CMK (cell line): ENCODE results near the gene ATP10A.

ENCODE experiments used
- DNase-seq: peaks from one replicate; pipeline ENCODE4 v3.0.0-alpha.2; 2010; ENCODE audit warnings: low read depth

ATP10A gene

DNA sequence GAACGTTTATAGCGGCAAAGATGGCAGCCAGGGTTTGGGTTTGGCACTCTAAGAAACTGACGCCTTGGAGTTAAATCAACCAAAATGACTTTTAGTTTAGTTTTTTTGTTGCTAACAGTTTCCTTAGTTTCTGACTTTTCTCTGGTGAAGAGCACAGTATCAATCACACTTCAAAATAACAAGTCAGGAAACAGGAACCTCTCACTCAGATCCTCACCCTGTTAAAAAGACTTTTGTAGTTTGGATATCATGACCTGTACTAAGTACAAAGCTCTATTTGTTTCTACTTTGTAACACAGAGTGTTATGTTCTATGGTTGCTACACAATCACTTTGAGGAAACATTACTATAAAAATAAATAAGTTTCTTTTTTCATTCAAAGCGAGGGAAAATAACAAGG is 51.1 kb downstream of the ATP10A start:
- no peak for DNase-seq

DNA sequence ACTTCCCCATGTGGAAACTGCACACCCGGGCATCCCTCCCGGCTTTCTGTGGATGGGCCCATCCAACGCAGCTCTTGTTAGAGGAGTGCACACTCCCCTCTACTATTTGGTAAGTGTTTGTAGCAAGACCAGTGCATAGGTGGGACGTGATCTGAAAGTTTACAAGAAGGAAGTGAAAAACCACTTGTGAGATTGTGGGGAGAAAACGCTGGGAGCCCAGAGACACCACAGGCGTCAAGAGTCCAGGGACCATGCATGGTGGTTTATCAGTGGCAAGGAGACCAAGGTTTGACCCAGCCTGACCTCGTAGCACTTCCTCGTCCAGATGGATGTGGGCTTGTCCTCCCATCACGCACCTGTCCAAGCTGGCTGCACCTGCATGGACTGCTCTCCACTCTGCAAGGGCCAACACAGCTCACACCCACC is 51.6 kb downstream of the ATP10A start:
- DNase-seq: no peak

DNA sequence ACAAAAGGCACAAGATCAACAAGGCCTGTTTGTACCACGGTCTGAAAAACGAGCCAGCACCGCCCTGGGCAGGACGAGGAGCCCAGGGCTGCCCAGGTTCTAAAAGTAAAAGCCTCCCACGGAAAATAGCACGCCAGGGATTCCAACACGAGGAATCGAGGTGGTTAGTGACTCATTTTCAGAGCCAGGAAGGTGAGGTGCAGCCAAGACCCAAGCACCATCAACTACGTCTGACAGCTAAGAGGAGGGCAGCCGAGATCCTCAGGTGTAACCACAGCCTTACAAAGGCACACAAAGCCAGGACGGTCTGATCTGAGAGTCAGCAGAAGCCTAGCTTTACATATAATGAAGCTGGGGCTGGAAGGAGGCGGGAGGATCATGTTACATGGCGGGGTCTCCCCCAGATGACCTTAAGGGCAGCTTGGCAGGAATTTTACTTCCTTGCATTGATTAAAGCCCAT is 52.5 kb downstream of the ATP10A start:
- no peak for DNase-seq

DNA sequence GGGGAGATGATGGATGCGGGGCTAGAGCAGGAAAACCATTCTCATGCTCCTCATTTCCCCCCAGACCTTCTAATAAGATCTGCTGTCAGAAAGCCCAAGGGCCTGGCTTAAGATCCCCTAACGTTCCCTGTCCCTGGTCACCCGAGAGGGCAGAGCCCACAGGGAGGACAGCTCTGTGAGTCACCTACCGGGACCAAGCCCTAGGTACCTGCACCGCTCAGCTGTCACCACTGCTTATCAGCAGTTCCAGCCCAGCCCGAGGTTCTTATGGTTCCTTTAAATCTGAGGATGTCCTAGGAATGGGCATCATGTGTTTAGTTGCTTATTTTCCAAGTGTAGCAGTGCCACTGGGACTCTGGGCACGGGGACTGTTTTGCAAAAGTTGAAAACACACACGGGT is 53.0 kb downstream of the ATP10A start:
- DNase-seq: no peak

DNA sequence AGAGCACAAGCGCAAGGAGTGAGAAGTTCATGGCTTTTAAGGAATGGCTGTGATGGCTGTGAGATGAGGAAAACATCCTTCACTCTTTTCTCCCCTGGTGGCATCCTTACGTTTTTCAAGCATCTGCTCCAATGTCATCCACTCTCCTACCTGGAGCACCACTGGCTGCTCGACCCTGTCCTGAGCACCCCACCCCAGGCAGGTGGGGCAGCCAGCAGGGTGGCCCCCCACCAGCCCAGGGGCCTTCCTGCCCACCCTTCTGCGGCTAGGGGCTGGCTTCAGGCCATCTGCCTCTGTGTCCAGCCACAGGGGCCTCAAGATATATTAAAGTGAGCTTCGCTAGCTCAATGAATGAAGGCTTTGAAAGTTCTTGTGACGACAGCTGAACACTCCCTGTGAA is 56.1 kb downstream of the ATP10A start:
- no peak for DNase-seq

DNA sequence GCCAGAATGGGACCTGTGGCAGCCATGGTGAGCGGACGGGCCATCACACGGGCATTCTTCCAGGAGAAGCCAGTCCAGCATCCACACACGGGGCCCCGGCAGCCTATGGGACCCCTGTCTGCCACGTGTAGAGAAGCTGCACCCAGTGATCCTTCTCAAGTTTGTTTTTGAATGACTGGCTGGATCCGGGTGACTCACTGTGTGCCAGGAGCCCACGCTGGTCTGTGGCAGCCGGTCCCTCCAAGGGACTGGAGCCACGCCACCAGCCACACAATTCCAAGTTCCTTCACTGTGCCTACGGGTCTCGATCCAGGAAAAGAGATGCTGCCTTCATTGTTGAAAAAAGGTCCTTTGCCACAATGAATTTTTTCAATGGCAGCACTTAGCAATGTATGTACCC is 58.1 kb downstream of the ATP10A start:
- no peak for DNase-seq

DNA sequence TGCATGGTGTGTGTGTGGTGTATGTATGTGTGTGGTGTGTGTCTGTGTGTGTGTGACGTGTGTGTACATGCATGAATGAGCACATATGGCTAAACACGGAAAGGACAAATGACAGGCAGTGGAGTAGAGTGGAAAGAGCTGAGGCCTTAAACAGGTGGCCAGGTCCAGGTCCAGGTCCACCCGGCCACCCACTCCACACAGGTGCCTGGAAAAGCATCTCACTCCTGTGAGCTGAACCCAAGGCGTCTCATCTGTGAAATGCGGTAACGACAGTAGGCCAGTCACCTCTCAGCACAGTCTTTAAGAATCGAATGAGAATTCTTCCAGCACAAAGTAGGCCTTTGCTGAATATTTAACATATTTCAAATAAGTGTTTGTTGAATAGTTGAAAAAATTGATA is 58.7 kb downstream of the ATP10A start:
- no peak for DNase-seq

DNA sequence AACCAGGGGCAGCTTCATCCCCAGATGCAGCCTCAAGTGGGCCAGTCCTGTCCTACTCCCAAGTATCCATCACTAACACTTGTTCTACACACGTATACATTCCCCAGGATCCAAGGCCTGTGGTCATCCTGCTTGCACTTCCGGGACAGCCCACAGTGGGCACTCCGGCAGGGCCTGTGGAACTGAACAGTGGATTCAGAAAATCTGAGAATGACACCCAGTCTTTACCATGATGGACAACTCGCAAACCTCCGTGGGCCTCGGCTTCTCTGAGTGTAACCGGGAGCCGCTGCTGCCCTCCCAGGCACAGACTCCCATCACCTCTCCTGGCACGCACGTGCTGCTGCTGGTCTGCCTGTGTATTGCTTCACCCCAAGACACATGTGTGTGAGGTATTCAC is 59.6 kb downstream of the ATP10A start:
- DNase-seq: no peak

DNA sequence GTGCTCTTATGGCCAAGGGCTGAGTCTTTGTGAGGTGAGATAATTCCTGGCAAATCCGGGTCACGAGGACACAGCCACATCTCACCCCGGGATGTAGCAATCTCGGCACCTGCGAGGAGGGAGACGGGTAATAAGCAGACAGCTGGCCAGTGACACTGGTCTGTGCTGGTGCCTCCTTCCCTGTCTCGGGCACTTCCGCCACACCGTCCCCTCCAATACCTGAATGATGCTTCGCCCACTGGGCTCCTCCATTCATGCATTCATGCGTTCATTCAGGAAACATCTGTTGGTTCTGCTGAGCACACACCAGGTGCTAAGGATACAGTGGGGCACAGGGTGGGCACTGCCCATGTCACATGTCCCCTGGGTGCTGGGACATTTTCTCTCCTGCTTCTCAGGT is 60.1 kb downstream of the ATP10A start:
- DNase-seq: no peak

DNA sequence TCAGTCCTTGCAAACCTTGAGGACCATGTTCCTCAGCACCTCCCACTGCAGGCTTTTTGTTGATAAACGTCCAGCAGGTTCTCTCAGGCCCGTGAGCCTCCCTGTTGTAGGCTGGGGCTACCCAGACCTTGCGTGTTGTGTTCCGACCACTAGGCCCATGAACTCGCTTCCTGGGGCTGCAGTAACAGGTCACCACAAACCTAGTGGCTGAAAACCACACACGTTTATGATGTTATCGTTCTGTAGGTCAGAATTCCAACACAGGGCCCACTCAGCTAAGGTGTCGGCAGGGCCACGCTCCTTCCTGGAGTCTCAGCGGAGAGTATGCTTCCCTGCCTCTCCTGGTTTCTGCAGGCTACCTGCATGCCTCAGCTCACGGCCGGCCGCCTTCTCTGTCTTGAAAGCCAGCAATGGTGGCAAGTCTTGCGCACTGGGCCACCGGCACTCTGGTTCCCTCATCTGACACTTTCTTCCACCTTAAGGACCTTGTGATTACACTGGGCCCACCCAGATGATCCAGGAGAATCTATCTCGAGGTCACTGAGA is 60.8 kb downstream of the ATP10A start:
- no peak for DNase-seq

DNA sequence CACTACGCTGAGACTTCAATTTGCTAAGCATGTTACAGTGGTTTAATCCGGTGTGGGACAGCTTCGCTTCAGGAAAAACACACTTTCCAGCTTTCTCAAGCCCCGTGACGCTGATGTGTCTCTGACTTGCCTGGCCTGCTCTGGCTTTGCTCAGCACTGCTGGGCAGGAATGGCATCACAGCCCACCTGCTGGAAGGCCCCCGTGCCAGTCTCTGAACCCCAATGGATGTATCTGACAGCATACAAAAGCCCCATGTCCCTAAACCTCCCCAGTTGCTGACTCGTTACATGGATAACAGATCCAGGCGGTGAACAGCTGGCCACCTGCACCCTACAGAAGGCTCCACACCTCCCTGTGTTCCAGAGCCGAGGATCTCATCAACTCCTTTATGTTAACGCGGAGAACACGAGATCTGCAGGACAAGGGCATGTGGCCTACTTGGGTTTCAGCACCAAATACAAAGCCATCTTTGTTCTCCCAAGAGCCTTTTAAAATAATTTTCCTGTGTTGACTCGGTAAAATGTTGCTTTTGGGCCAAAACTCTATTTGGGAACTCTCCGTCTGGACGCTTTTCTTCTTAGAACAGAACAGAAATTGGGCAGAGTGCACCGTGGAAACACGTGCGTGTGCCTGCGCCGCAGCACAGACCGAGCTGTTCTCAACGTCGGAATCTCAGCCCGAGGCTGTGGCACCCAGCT is 61.4 kb downstream of the ATP10A start:
- DNase-seq: no peak

DNA sequence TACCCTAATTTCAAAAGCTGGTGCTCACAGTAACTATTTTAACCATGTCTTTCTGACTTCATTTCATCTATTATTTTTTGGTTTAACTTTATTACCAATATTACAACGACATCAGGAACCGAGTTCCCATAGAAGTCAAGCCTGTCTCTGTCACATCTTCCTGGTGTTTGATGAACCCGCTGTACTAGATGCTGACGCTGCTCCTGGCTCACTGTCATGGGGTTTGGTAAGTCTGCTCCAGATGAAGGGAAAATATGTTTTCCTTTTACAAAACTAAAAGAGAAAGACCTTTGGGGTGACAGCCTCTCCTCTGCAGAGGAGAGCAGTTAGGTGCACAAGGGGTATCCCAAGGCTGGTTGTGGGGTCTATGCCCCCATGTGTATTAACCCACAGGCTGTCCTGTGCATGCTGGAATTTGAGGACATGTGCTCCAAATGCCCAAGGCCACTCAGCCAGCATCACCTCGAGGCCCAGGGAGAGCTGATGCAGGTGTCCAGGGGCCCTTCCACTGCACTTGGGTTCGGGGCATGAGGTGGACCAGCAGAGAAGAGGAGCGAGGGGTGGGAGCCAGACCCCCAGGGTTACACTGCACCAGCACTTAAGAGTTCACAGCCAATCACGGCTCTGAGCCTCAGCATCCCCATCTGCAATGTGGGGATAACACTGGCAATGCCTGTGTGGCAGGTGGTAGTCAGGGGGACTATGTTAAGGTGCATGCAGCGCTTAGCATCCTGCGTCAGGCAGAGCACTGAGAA is 62.2 kb downstream of the ATP10A start:
- no peak for DNase-seq

DNA sequence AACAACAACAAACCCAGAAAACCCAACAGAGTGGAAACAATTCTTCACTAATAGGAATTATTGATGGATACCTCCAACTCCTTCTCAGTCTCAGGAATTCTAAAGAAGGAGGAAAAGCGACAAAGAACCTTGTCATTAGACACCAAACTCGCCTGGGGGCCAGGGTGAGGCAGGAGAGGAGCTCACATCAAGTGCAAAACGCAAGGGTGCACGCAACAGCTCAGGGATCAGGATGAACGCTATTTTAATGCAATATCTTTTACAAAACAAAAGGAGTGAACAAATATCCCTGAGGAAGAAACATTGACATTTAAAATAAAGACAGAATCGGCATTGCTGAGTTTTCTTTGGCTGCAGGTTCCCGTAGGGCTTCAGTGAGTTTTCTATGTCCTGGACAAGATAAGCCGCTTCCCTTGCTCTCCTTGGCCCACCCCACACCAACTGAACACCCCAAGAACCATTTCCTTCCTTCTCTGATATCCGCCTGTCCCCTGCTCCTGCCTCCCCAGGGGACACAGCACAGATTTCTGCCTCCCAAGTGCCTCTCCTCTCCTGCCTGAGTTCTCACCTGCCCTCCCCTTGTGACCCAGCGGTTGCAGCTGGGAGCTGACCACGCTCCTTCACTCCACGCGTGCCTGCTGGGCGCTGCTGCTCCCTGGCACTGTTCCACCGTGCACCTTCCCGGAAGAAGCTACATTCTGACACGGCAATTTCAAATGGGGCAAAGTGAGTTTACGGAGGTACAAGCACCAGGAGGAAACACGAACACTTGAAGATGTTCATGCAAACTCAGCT is 63.0 kb downstream of the ATP10A start:
- DNase-seq: no peak

DNA sequence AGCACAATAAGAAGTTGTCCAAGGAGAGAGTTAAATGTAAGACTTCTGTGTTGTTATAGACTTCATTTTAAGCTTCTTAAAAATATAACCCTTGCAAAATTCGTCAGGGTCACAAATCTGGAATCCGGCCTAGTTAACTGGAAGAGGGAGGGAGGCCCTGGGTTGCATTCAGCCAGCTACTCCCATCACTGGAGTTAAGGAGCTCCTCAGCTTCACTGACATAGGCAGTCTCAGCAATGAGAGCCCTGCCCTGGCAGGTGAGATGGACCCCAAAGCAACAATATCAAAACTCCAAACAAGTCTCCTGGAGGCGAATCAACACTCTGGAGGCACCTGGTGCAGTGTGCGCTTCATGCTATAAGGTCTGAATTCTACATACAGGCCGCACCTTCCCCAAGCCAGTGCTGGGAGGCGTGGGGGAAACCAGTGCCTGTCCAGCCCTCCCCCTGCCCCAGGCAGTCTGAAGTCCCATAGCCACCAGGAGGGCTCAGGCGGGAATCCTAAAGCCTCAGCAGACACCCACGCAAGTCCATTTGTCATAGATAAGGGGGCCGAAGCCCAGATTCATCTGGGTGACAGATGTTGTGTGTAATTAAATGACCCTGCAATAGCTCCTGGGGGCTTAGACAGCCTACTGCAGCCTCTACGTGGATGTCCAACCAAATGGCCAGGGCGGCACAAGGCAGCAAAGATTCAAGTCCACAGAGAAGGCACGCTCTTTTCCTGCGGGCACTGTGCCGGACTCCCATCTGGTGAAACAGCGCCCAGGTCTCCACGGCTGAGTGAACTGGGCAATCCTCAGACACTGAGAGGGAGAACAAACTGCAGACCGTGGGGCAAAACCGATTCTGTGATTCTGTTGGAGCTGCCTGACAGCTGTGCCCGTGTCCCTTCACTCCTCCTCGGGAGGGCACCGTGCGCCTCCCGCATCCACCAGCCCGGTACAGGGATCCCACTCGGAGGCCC is 64.9 kb downstream of the ATP10A start:
- no peak for DNase-seq

DNA sequence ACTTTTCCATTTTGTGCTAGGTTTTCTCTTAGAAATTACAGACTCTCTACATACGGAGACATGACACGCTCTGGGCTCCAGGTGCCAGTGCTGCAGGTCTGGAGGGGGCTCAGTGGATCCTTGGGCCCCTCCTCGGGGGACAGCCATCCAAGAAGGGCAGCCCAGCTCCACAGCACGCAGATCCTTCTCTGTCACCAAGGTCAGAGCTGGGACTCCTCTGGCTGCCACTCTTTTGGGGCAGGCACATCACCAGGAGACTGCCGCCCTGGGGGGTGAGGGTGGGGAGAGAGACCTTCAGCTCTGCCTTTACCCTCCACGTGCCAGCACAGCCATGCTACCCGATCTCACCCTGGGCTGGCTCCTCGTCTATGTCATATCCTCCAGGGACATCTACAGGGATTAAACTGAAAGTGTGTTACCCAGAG is 65.6 kb downstream of the ATP10A start:
- DNase-seq: no peak

DNA sequence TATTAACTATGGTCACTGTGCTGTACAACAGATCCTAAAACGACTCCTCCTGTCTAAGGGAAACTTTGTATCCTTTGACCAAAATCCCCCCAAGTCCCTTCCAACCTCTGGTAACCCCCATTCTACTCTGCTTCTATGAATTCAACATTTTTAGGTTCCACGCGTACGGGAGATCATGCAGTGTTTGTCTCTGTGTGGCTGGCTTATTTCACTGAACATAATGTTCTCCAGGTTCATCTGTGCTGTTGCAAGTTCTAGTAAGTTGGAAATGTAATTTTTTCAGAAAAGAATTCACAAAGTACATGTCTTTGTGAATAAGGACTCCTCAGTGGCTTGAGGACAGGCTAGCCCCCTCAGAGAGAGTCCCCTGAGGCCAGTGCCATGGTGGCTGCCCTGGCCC is 66.1 kb downstream of the ATP10A start:
- no peak for DNase-seq

DNA sequence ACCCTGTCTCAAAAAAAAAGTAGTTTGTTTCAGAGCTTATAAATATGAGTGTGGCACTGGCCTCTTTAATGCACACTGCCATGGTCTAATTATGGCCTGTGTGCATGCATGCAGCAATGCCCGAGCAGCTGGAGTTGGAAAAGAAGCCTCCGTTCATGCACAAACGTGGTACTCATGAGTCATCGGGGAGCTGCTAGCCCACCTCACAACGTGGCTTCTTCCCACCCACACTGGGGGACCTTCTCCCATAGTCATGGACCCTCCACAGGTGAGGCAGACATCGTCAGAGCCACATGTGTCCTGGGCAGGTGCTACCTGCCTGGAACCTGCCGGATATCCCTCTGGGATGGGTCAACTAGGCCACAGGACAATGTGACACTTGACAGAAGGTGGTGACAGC is 66.7 kb downstream of the ATP10A start:
- no peak for DNase-seq

DNA sequence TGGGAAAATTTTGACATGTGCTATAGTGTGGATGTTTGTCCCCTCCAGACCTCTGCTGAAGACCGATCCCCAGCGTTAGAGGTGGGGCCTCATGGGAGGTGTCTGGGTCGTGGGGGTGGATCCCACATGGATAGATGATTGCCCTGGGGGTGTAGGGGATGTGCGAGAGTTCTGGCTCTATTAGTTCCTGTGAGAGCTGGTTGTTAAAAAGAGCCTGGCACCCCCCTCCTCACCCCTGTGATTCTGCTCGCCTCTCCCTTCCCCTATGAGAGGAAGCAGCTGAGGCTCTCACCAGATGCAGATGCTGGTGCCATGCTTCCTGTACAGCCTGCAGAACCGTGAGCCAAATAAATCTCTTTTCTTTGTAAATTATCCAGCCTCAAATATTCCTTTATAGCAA is 67.4 kb downstream of the ATP10A start:
- DNase-seq: no peak

DNA sequence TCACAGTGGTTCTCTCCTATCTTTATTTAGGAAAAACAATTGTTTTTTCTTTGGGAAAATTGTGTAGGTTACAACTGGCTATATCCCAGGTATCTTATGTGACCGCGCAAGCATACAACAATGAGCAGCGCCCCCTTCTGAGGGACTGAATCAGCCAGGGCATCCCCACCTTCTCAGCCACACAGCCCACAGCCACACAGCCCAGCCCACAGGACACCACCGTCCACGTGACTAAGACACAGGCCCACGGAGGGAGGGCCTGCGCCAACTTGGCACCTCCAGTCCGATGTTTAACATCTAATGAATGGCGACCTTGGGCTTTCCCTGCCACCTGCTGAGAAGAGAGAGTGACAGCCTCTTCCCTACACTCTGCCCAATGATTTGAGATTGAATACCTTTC is 68.1 kb downstream of the ATP10A start:
- no peak for DNase-seq

DNA sequence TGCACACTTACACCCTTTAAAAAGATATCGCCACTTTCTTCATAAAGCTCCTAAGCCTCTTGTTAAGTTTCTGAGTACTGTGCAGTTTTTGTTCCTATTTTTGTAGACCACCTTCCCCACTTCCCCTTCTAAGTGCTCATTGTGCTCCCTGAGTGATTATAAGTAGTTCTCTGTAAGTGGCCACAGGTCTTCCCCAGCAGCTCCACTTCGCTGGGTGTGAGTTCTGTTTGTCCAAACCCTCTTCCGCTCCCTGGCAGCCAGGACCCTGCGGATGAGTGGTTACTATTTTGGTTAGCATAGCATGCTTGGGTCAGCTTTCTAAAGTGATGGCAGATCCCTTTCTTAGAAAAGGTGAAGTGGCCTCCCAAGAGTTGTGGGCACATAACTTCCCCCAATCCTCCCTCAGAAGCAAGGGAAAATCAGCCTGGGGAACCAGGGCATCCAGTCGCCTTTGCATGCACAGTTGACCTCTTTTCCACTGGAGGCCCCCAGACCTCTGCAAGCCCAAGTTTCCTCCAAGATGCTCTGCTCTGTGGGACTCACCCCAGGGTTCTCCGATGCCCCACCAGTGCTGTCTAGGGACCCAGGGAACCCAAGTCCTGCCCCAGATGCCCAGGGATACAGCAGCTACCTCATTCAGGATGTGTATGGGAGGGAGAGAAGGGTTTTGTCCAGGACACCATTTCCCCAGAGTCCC is 69.6 kb downstream of the ATP10A start:
- DNase-seq: no peak

DNA sequence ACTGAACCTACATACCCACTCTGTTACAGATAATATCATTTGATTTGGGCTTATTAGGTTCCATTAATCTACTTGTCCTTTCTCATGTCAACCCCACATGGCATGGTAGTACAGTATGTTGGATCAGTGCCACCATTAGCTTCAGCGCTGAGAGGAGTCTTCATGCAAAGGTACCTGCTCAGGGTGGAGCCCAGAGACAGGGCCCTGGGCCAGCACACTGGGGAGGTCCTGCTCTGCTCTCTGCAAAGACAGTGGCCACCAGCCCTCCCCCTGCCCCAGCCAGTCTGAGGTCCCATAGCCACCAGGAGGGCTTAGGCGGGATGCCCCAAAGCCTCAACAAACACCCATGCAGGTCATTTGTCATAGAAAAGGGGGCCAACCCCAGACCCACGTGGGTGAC is 71.0 kb downstream of the ATP10A start:
- DNase-seq: no peak
